Smooth muscle cell (in vitro differentiated cells): ENCODE data around the gene KLC4. TPM values are rescaled to one million over a fixed set of nuclear protein-coding genes. Genes with fewer than 3 reads are reported as not detected.

ENCODE experiments used
- DNase-seq: peaks from one replicate; lab custom pipeline; 2025; ENCODE audit not compliant: unreplicated experiment; lab: John Stamatoyannopoulos, UW
- H2AFZ ChIP-seq: fragments of 200-600 bp; sonication (generic); 2 replicates; pipeline ENCODE4 v1.6.0; 2016; ENCODE audit warnings: antibody characterized with exemption, low read depth, mild to moderate bottlenecking
- H3F3A ChIP-seq: fragments of 200-600 bp; sonication (generic); 2 replicates; pipeline ENCODE4 v1.6.0; 2017; ENCODE audit warnings: antibody characterized with exemption, low read depth
- H3K27ac ChIP-seq: fragments of 200-600 bp; sonication (generic); 2 replicates; pipeline ENCODE4 v1.5.1; 2016; ENCODE audit warnings: low read depth, mild to moderate bottlenecking
- H3K27me3 ChIP-seq: fragments of 200-600 bp; sonication (generic); 2 replicates; pipeline ENCODE4 v1.6.1; 2016; ENCODE audit warnings: low read depth, mild to moderate bottlenecking
- H3K36me3 ChIP-seq: fragments of 200-600 bp; sonication (generic); 2 replicates; pipeline ENCODE4 v1.5.1; 2016; ENCODE audit warnings: low read depth
- H3K4me1 ChIP-seq: fragments of 200-600 bp; sonication (generic); 2 replicates; pipeline ENCODE4 v1.5.1; 2016; ENCODE audit warnings: low read depth
- H3K4me2 ChIP-seq: fragments of 200-600 bp; sonication (generic); 2 replicates; pipeline ENCODE4 v1.6.0; 2016; ENCODE audit warnings: mild to moderate bottlenecking
- H3K4me3 ChIP-seq: fragments of 200-600 bp; sonication (generic); 2 replicates; pipeline ENCODE4 v1.5.1; 2016; ENCODE audit warnings: mild to moderate bottlenecking
- H3K79me2 ChIP-seq: fragments of 200-600 bp; sonication (generic); 2 replicates; pipeline ENCODE4 v1.6.0; 2016; ENCODE audit warnings: low read depth, mild to moderate bottlenecking
- H3K9ac ChIP-seq: fragments of 200-600 bp; sonication (generic); 2 replicates; pipeline ENCODE4 v1.6.0; 2016; ENCODE audit warnings: low read depth
- H3K9me3 ChIP-seq: fragments of 200-600 bp; sonication (generic); replicated peaks from 2 replicates; pipeline ENCODE4 v1.5.1; 2016; ENCODE audit warnings: low read depth
- H4K20me1 ChIP-seq: fragments of 200-600 bp; sonication (generic); 2 replicates; pipeline ENCODE4 v1.6.0; 2016; ENCODE audit warnings: low read depth
- WGBS: methylation state at CpG from one replicate; pipeline ENCODE4 v1.1.7; 2016; ENCODE audit warnings: low lambda C conversion rate; 5-methylcytosine and 5-hydroxymethylcytosine counted together
- polyA plus RNA-seq: library from polyadenylated mRNA; unstranded; fragments of >200 nt; fragmentation: Nextera tagmentation; extraction: Ambion mirVana; gene quantifications from 2 replicates; pipeline ENCODE4 v1.2.1, GENCODE V29; 2016
- total RNA-seq: library from RNA; depleted of rRNA; stranded (reverse); fragments of >200 nt; gene quantifications from 2 replicates; pipeline ENCODE4 v1.2.3, GENCODE V29; 2014
- TF ChIP-seq, protein P1 (sequence below): fragments of 200-600 bp; sonication (generic); IDR thresholded peaks from 2 replicates; pipeline ENCODE4 v1.5.1; 2017; ENCODE audit warnings: borderline replicate concordance, mild to moderate bottlenecking, antibody characterized with exemption; ENCODE audit not compliant: insufficient read depth, poor library complexity, severe bottlenecking

Gene KLC4
- total and polyA plus RNA-seq, 2 experiments from 2014 or later: 20.0 to 25.7 TPM

DNA sequence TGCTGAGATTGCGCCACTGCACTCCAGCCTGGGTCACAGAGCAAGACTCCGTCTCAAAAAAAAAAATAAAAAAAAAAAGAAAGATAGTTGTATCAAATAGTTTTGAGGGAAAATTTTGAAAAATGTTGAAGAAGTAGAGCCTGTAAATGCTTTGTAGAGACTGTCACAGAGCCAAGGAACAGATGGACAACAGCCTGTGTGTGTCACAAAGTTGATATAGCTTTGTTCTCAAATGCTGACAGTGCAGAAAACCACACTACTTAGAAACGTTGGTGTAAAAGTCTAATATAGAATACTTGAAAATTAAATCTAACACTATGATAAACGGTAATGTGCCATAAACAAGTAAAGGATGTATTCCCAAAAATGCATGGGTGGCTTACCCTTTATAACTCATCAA, 42.1 kb downstream of the KLC4 start:
- DNase-seq: no peak
- Histone ChIP-seq H3K79me2 (peaks cover 100% of the 10 kb centered on the region), H4K20me1 (peaks cover 100% of the 10 kb centered on the region), H3K27ac (no peak overlapping the region), H3F3A (peaks cover 22% of the 10 kb centered on the region), H3K4me2 (no peak overlapping the region), H3K4me3 (no peak overlapping the region), H3K9ac (no peak overlapping the region), H2AFZ (no peak overlapping the region), H3K27me3 (no peaks in the 10 kb centered on the region), H3K4me1 (peaks cover 26% of the 10 kb centered on the region), H3K9me3 (no peaks in the 10 kb centered on the region), H3K36me3 (no peaks in the 10 kb centered on the region)
- TF ChIP-seq, protein P1, sequence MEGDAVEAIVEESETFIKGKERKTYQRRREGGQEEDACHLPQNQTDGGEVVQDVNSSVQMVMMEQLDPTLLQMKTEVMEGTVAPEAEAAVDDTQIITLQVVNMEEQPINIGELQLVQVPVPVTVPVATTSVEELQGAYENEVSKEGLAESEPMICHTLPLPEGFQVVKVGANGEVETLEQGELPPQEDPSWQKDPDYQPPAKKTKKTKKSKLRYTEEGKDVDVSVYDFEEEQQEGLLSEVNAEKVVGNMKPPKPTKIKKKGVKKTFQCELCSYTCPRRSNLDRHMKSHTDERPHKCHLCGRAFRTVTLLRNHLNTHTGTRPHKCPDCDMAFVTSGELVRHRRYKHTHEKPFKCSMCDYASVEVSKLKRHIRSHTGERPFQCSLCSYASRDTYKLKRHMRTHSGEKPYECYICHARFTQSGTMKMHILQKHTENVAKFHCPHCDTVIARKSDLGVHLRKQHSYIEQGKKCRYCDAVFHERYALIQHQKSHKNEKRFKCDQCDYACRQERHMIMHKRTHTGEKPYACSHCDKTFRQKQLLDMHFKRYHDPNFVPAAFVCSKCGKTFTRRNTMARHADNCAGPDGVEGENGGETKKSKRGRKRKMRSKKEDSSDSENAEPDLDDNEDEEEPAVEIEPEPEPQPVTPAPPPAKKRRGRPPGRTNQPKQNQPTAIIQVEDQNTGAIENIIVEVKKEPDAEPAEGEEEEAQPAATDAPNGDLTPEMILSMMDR: no peak
- WGBS: 85% methylated on average over 4 of the region's 4 CpGs

DNA sequence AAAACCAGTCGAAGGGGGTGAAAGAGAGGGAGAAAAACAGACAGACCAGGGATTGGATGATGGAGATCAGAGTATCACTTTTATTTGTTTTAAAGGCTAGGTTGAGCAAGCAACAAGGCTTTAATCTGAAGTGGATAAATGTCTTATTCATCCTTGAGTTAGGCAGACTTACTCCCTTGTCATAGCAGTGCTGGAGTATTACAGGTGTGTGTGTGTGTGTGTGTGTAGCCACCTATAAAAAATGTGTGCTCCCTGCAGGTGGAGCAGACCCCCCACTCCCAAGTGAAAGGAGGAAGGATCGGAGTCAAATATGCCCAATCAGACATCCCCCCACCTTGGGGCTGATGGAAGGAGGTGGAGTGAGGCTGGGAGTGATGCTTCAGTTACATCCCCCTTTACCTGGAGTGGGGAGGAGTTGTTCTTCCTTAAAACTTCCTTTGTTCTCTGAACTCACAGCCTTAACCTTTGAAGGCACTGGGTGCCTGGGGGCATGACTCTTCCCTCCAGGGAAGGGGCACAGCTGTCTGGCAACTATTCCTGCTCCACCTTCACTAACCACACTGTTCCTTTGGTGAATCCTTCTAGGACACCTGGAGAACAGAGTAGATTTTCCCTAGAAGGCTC, 43.9 kb downstream of the KLC4 start:
- H3K9ac ChIP-seq: no peak overlapping the region

DNA sequence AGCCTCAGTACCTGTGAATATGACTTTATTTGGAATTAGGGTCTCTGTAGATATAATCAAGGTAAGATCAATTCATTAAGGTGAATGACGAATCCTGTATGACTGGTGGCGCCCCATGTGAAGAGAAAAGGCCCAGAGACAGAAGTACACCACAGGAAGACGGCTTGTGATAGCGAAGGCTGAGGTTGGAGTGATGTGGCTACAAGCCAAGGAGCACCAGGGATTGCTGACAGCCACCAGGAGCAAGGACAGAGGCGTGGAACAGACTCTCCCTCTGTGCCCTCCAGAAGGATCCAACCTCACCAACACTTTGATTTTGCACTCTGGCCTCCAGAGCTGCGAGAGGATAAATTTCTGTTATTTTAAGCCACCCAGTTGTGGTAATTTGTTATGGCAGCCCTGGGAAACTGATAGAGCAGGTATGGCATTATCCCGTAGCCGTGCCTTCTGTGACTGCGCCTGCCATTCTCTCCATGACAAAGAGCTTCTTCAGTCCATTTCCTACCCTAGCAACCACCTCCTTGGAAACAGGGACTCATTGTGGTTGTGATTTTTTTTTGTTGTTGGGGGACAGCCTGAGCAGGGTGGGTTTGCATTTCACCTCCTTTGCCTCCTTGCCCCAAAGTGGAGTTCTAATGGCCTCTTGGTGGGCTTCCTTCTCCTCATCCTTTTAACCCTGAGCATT, 46.2 kb downstream of the KLC4 start:
- DNase-seq: no peak
- H3K4me2 ChIP-seq: no peak overlapping the region
- H2AFZ ChIP-seq: no peak overlapping the region
- H3K27me3 ChIP-seq: no peaks in the 10 kb centered on the region
- no peak overlapping the region for H3K4me3 ChIP-seq
- H3K79me2 ChIP-seq: peaks cover 100% of the 10 kb centered on the region
- WGBS: 91% methylated on average over 9 of the region's 9 CpGs
- H4K20me1 ChIP-seq: peaks cover 99% of the 10 kb centered on the region
- no peaks in the 10 kb centered on the region for H3K9me3 ChIP-seq
- H3K4me1 ChIP-seq: peaks cover 12% of the 10 kb centered on the region
- peak overlapping the region; percentile 1 for H3K27ac ChIP-seq
- H3K9ac ChIP-seq: no peak overlapping the region
- H3F3A ChIP-seq: peaks cover 3% of the 10 kb centered on the region
- H3K36me3 ChIP-seq: no peaks in the 10 kb centered on the region
- TF ChIP-seq, protein P1: no peak

More for the DNA sequence above, 43.9 kb downstream of the KLC4 start:
- TF ChIP-seq, protein P1: no peak
- WGBS: 71% methylated on average over 2 of the region's 2 CpGs
- Histone ChIP-seq H3K79me2 (peaks cover 100% of the 10 kb centered on the region), H3F3A (peaks cover 15% of the 10 kb centered on the region), H3K27ac (peak overlapping the region; percentile 20), H3K4me1 (peaks cover 14% of the 10 kb centered on the region), H3K9me3 (no peaks in the 10 kb centered on the region), H3K36me3 (no peaks in the 10 kb centered on the region), H3K4me3 (no peak overlapping the region), H4K20me1 (peaks cover 100% of the 10 kb centered on the region), H3K4me2 (no peak overlapping the region), H2AFZ (no peak overlapping the region), H3K27me3 (no peaks in the 10 kb centered on the region)
- DNase-seq: no peak
